ENCODE measurements around the gene ASB7. TPM values are rescaled to one million over a fixed set of nuclear protein-coding genes. Genes with fewer than 3 reads are reported as not detected.

ASB7 gene
- total and polyA plus RNA-seq, 9 donors: 6.3 to 9.6 (median 8.5) TPM

GRCh38 chr15:100689131-100689899 is 86.9 kb downstream of the ASB7 start:
- H3K9me3 ChIP-seq (replicated peaks; ENCODE audit: control insufficient read depth, low read depth, low read length): no peaks in the 10 kb centered on the region
- H3K27me3 ChIP-seq (ENCODE audit: control insufficient read depth, insufficient read depth, low read length): no peaks in the 10 kb centered on the region
- no peak overlapping the region for H3K4me3 ChIP-seq (ENCODE audit: low read length)
- H3K36me3 ChIP-seq (ENCODE audit: control insufficient read depth, insufficient read depth, low read length): no peaks in the 10 kb centered on the region
- WGBS (ENCODE audit: insufficient coverage): 93% methylated on average over 8 of the region's 11 CpGs
- H3K4me1 ChIP-seq (ENCODE audit: control insufficient read depth, insufficient read depth, low read length): peaks cover 41% of the 10 kb centered on the region
- DNase-seq: peak; percentile 66
- H3K27ac ChIP-seq (ENCODE audit: low read length): peak overlapping the region; percentile 59

- WGBS (ENCODE audit: insufficient coverage): 51% methylated on average over 2 of the region's 18 CpGs
- Histone ChIP-seq H3K27me3 (ENCODE audit: control insufficient read depth, insufficient read depth, low read length) (no peaks in the 10 kb centered on the region), H3K27ac (ENCODE audit: low read length) (peak overlapping the region; percentile 56), H3K4me3 (ENCODE audit: low read length) (no peak overlapping the region), H3K36me3 (ENCODE audit: control insufficient read depth, insufficient read depth, low read length) (no peaks in the 10 kb centered on the region), H3K9me3 (replicated peaks; ENCODE audit: control insufficient read depth, low read depth, low read length) (no peaks in the 10 kb centered on the region), H3K4me1 (ENCODE audit: control insufficient read depth, insufficient read depth, low read length) (peaks cover 45% of the 10 kb centered on the region)
- peak; percentile 69 for DNase-seq
Observed at GRCh38 chr15:100690032-100690794, 87.8 kb downstream of the ASB7 start.

- DNase-seq: peak; percentile 49
- no peaks in the 10 kb centered on the region for H3K9me3 ChIP-seq (replicated peaks; ENCODE audit: control insufficient read depth, low read depth, low read length)
- H3K36me3 ChIP-seq (ENCODE audit: control insufficient read depth, insufficient read depth, low read length): no peaks in the 10 kb centered on the region
- H3K27me3 ChIP-seq (ENCODE audit: control insufficient read depth, insufficient read depth, low read length): no peaks in the 10 kb centered on the region
- peaks cover 45% of the 10 kb centered on the region for H3K4me1 ChIP-seq (ENCODE audit: control insufficient read depth, insufficient read depth, low read length)
- no peak overlapping the region for H3K4me3 ChIP-seq (ENCODE audit: low read length)
- H3K27ac ChIP-seq (ENCODE audit: low read length): peak overlapping the region; percentile 56
Observed at GRCh38 chr15:100690795-100691158, 88.4 kb downstream of the ASB7 start.

- H3K9me3 ChIP-seq (replicated peaks; ENCODE audit: control insufficient read depth, low read depth, low read length): no peaks in the 10 kb centered on the region
- H3K36me3 ChIP-seq (ENCODE audit: control insufficient read depth, insufficient read depth, low read length): no peaks in the 10 kb centered on the region
- DNase-seq: peak; percentile 4
- no peaks in the 10 kb centered on the region for H3K27me3 ChIP-seq (ENCODE audit: control insufficient read depth, insufficient read depth, low read length)
- no peak overlapping the region for H3K27ac ChIP-seq (ENCODE audit: low read length)
- peaks cover 39% of the 10 kb centered on the region for H3K4me1 ChIP-seq (ENCODE audit: control insufficient read depth, insufficient read depth, low read length)
- H3K4me3 ChIP-seq (ENCODE audit: low read length): no peak overlapping the region
- 96% methylated on average over 3 of the region's 4 CpGs for WGBS (ENCODE audit: insufficient coverage)
Observed at GRCh38 chr15:100691321-100691720, 88.9 kb downstream of the ASB7 start.

GRCh38 chr15:100692246-100692645 is 89.9 kb downstream of the ASB7 start:
- Histone ChIP-seq H3K9me3 (replicated peaks; ENCODE audit: control insufficient read depth, low read depth, low read length) (no peaks in the 10 kb centered on the region), H3K4me1 (ENCODE audit: control insufficient read depth, insufficient read depth, low read length) (peaks cover 34% of the 10 kb centered on the region), H3K36me3 (ENCODE audit: control insufficient read depth, insufficient read depth, low read length) (no peaks in the 10 kb centered on the region), H3K27me3 (ENCODE audit: control insufficient read depth, insufficient read depth, low read length) (no peaks in the 10 kb centered on the region), H3K27ac (ENCODE audit: low read length) (no peak overlapping the region), H3K4me3 (ENCODE audit: low read length) (no peak overlapping the region)
- DNase-seq: peak; percentile 2
- 81% methylated on average over 3 of the region's 3 CpGs for WGBS (ENCODE audit: insufficient coverage)

- Histone ChIP-seq H3K4me3 (ENCODE audit: low read length) (no peak overlapping the region), H3K27ac (ENCODE audit: low read length) (no peak overlapping the region), H3K27me3 (ENCODE audit: control insufficient read depth, insufficient read depth, low read length) (no peaks in the 10 kb centered on the region), H3K9me3 (replicated peaks; ENCODE audit: control insufficient read depth, low read depth, low read length) (no peaks in the 10 kb centered on the region), H3K36me3 (ENCODE audit: control insufficient read depth, insufficient read depth, low read length) (no peaks in the 10 kb centered on the region), H3K4me1 (ENCODE audit: control insufficient read depth, insufficient read depth, low read length) (peaks cover 31% of the 10 kb centered on the region)
- 100% methylated on average over 2 of the region's 7 CpGs for WGBS (ENCODE audit: insufficient coverage)
- peak; percentile 1 for DNase-seq
Observed at GRCh38 chr15:100692671-100693070, 90.3 kb downstream of the ASB7 start.

DNA sequence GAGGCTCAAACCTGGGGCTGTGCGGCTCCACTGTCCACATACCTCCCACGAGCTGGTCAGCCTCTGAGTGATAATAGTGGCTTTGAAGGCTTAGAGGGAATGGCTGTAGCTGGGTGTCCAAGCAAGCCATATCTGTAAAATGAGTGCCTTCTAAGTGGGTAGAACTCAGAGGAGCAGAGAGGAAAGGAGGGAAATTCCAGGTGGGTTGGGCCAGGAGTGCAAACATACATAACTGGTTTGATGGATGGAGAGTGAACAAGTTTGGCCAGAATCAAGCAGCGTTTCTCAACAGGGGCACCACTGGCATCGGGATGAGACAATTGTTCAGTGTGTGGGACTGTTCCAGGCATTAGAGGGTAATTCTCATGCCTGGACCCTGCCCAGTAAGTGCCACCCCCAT is 91.1 kb downstream of the ASB7 start:
- H3K27ac ChIP-seq (ENCODE audit: low read length): no peak overlapping the region
- H3K4me1 ChIP-seq (ENCODE audit: control insufficient read depth, insufficient read depth, low read length): peaks cover 23% of the 10 kb centered on the region
- H3K27me3 ChIP-seq (ENCODE audit: control insufficient read depth, insufficient read depth, low read length): no peaks in the 10 kb centered on the region
- no peak overlapping the region for H3K4me3 ChIP-seq (ENCODE audit: low read length)
- no peak for DNase-seq
- H3K36me3 ChIP-seq (ENCODE audit: control insufficient read depth, insufficient read depth, low read length): no peaks in the 10 kb centered on the region
- H3K9me3 ChIP-seq (replicated peaks; ENCODE audit: control insufficient read depth, low read depth, low read length): no peaks in the 10 kb centered on the region
- 93% methylated on average over 3 of the region's 4 CpGs for WGBS (ENCODE audit: insufficient coverage)

GRCh38 chr15:100694381-100695021 is 92.1 kb downstream of the ASB7 start:
- no peaks in the 10 kb centered on the region for H3K27me3 ChIP-seq (ENCODE audit: control insufficient read depth, insufficient read depth, low read length)
- 40% methylated on average over 1 of the region's 4 CpGs for WGBS (ENCODE audit: insufficient coverage)
- H3K4me1 ChIP-seq (ENCODE audit: control insufficient read depth, insufficient read depth, low read length): peaks cover 13% of the 10 kb centered on the region
- no peaks in the 10 kb centered on the region for H3K9me3 ChIP-seq (replicated peaks; ENCODE audit: control insufficient read depth, low read depth, low read length)
- H3K4me3 ChIP-seq (ENCODE audit: low read length): no peak overlapping the region
- no peaks in the 10 kb centered on the region for H3K36me3 ChIP-seq (ENCODE audit: control insufficient read depth, insufficient read depth, low read length)
- DNase-seq: peak; percentile 92
- peak overlapping the region; percentile 81 for H3K27ac ChIP-seq (ENCODE audit: low read length)

DNA sequence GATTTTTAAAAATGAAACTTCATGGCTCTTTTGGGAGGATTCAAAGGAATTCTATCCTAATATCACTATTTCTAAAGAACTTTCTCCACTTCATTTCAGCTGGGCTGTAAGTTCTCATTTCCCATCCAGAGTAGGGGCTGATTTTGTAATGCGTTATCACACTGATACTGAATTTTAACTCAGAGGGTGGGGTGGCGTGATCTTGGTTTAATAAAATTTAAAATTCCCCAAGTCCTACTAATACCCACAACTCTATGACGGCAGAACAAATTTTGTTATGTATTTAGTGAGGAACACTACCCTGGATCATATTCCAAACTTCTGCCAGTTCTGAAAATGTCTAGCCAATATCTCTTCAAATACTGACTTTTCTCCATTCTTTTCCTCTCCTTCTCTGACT is 92.7 kb downstream of the ASB7 start:
- H3K9me3 ChIP-seq (replicated peaks; ENCODE audit: control insufficient read depth, low read depth, low read length): no peaks in the 10 kb centered on the region
- H3K27ac ChIP-seq (ENCODE audit: low read length): peak overlapping the region; percentile 81
- no CpG with 5 or more reads among the region's 3 CpGs for WGBS (ENCODE audit: insufficient coverage)
- no peak for DNase-seq
- no peaks in the 10 kb centered on the region for H3K36me3 ChIP-seq (ENCODE audit: control insufficient read depth, insufficient read depth, low read length)
- H3K4me3 ChIP-seq (ENCODE audit: low read length): no peak overlapping the region
- H3K27me3 ChIP-seq (ENCODE audit: control insufficient read depth, insufficient read depth, low read length): no peaks in the 10 kb centered on the region
- H3K4me1 ChIP-seq (ENCODE audit: control insufficient read depth, insufficient read depth, low read length): peaks cover 11% of the 10 kb centered on the region

- no peaks in the 10 kb centered on the region for H3K27me3 ChIP-seq (ENCODE audit: control insufficient read depth, insufficient read depth, low read length)
- no peak overlapping the region for H3K4me3 ChIP-seq (ENCODE audit: low read length)
- peak; percentile 1 for DNase-seq
- H3K27ac ChIP-seq (ENCODE audit: low read length): no peak overlapping the region
- no peaks in the 10 kb centered on the region for H3K36me3 ChIP-seq (ENCODE audit: control insufficient read depth, insufficient read depth, low read length)
- WGBS (ENCODE audit: insufficient coverage): 85% methylated on average over 2 of the region's 3 CpGs
- peaks cover 7% of the 10 kb centered on the region for H3K4me1 ChIP-seq (ENCODE audit: control insufficient read depth, insufficient read depth, low read length)
- H3K9me3 ChIP-seq (replicated peaks; ENCODE audit: control insufficient read depth, low read depth, low read length): no peaks in the 10 kb centered on the region
Observed at GRCh38 chr15:100696452-100696851, 94.1 kb downstream of the ASB7 start.
